GM19238 (cell line): ENCODE measurements around the gene DCDC2B.
"Not testable (repeated sequence)": the region's sequence is repeated elsewhere in the genome, so short reads cannot be mapped to it uniquely, and the experiment has no call there.

Experiments used
- DNase-seq: peaks from one replicate; pipeline ENCODE4 v3.0.0; 2011; ENCODE audit warnings: low spot score; ENCODE audit not compliant: insufficient read length

The DCDC2B gene

DNA sequence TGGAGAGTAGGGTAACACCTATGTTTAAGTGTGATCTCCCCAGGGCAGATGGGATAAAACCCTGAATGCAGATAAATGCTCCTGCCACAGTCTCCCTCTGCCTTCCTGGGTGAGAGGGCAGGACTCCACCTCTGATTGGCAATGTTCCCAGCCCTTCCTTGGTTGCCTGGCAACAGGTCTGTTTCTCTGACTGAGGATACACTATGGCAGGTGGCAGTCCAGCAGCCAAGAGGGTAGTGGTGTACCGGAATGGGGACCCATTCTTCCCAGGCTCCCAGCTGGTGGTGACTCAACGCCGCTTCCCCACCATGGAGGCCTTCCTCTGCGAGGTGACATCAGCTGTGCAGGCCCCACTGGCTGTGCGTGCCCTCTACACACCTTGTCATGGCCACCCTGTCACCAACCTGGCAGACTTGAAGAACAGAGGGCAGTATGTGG, at the start of gene DCDC2B:
Gene DCDC2B (plus strand): TSS at position 199 of the 438 bp plus-strand sequence. CDS start 5 bp downstream, at position 204.
- DNase-seq = no peak

DNA sequence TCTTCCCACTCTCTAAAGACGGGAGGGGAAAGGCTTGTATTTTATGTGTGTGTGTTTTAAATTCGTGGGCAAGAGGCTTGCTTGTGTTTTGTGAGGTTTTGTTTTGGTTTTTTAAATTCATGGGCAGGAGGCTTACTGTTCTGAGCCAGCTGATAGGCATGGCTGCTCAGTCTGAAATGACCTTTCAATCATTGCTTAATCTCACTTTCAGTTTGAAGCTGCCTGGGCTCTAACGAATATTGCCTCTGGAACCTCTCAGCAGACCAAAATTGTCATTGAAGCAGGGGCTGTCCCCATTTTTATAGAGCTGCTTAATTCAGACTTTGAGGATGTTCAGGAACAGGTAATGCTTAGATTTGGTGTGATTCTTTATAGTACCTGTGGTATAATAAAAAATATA, 49.7 kb upstream of the DCDC2B start:
- peak; percentile 30 for DNase-seq

DNA sequence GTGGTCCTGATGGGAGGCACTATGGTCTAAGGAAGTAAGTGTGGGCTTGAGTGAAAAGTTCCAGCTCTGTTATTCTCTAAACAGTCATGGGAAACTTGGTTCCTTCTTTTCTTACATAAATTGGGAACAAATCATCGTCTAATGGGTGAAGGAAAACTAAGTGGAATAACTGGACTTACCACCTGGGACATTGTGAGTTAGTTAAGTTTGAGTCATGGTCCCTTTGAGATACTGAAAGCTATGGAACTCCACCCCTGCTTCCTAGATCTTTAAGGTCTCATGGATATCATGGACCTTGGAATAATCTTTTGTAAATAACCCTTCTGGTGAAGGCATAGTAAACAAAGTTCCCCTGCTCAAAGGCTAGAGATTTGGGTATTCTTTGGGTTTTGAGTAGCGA, 45.5 kb upstream of the DCDC2B start:
- DNase-seq = no peak

DNA sequence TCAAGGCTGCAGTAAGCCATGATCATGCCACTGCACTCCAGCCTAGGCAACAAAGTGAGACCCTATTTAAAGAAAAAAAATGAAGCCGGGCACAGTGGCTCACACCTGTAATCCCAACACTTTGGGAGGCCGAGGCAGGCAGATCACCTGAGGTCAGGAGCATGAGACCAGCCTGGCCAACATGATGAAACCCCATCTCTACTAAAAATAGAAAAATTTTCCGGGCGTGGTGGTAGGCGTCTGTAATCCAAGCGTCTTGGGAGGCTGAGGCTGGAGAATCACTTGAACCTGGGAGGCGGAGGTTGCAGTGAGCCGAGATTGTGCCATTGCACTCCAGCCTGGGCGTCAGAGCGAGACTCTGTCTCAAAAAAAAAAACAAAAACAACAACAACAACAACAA, 43.3 kb upstream of the DCDC2B start:
- not testable (repeated sequence) for DNase-seq

DNA sequence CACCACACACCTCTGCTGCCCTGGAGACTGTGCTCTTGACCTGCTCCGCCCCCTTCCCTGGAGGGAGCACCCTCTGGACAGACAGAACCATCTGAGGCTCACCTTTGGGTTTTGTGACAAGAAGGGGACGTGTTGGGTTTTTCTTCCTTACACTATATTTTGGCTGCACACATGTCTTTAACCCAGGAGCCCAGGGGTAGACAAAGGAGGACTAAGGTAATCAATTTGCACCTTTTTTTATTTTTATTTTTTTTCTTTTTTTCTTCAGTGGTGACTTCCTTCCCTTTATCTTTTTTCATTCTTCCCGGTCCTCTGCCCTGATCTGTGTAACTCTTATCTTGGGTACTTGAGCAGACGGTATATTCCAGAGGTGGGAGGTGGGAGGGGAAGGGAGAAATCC, 37.9 kb upstream of the DCDC2B start:
- DNase-seq = no peak

DNA sequence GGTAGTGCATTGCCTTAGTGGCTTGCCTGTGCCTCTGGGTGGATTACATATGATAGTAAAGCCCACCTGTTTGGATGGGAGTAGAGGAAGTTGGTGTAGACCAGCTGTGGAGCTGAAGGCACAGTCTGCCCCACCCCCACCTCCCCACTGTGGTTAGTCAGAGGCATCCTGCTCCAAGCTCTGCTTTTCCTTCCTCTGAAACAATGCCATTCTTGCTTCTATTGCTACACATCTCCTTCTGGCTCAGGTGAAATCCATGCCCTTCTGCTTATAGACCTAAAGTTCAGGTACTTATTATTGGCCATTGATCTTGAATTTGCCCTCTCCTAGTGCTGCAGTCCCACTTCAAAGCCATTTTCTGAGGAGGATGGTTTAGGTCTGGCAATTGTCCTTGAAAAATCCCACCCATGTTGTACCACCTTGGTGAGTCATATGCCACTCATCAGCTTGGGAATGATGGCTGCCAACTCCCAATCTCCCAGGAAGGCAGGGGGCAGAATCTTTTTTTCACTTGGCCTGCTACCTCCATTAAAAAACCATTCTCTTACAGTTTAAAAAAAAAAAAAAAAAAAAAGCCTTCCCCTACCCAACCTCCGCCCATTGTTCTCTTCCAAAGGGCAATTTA, 36.2 kb upstream of the DCDC2B start:
- DNase-seq = no peak

DNA sequence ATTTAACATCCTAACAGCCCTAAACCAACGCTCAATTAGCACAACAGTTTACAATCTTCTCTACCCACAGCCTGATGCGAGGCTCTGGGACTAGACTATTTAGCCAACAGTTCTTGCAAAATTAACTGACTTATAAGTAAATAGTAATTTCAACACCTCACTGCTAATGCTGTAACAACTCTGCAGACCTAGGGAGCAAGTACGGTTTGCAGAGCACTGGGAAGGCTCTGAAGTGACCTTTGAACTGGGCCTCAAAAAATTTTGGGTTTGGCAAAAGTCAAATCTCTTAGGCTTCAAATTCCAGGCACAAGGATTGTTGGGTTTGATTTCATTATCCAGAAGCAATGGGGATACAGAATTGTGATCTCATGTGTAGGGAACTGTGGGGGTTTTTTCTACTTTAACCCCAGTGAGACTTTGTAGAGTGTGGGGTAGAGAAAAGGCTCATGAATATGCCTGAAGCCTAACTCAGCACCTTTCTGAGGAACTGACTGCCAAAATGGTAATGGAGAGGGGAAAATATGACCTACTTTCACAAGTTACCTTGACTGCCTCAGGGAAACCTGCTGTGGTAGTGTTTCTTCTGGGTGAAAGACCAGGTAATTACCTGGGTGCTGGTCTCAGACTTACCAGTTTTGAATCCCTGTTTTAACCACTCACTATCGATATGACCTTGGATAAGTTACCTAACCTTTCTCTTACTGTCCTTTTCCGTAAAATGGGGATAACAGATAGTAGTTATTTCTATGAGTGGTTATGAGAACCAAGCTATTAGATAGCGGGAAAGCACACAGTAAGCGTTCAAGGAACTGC, 30.3 kb upstream of the DCDC2B start:
- DNase-seq = no peak

DNA sequence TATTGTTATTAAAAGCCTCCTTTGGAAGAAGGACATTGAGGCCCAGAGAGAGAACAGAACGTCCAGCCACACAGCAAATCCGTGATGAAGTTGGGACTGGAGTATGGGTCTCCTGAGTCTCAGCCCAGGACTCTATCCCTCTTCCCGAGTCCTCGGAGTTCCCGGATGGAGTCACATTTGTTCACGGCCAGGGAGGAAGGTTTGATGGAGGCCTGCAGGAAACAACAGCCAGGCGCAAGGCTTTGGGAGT, 29.8 kb upstream of the DCDC2B start:
- peak; percentile 25 for DNase-seq

DNA sequence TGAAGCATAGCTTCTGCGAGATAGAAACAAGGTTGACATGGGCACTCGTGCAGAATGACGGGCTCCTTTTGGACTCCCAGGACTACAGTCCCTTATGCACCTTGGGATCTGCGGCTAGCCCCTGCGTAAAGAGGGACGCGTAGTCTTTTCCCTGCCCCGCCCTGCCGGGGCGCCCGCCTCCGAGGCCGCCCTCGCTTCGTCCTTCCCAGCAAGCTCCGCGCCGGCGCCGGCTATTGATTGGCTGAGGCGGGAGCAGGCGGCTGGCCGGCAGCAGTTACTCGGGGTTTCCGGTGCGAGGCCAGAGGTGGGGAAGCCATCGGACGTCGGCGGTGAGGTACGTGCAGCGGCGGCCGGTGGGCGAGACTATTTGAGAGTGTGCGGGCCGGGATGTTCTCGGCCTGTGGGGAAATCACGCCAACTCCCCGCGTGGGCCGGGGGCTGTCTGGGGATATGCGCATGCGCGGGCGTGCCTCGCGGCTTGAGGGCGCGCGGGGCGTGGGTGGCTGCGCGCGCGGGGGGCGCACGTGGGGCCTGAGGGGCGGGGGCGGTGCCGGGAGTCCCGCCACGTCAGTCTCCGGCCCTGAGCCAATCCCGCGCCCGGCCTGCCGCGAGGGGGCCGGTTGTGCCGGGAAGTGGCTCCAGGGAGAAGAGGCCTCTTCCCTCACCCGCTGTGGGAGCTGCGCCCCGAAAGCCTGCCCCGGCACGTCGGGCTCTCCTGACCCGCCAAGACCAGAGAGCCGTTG, 29.3 kb upstream of the DCDC2B start, which contains the start of gene TXLNA:
Gene TXLNA (plus strand): TSS at position 233 of the 743 bp plus-strand sequence. CDS start 671 bp downstream, outside the sequence.
- DNase-seq = peak; percentile 99

DNA sequence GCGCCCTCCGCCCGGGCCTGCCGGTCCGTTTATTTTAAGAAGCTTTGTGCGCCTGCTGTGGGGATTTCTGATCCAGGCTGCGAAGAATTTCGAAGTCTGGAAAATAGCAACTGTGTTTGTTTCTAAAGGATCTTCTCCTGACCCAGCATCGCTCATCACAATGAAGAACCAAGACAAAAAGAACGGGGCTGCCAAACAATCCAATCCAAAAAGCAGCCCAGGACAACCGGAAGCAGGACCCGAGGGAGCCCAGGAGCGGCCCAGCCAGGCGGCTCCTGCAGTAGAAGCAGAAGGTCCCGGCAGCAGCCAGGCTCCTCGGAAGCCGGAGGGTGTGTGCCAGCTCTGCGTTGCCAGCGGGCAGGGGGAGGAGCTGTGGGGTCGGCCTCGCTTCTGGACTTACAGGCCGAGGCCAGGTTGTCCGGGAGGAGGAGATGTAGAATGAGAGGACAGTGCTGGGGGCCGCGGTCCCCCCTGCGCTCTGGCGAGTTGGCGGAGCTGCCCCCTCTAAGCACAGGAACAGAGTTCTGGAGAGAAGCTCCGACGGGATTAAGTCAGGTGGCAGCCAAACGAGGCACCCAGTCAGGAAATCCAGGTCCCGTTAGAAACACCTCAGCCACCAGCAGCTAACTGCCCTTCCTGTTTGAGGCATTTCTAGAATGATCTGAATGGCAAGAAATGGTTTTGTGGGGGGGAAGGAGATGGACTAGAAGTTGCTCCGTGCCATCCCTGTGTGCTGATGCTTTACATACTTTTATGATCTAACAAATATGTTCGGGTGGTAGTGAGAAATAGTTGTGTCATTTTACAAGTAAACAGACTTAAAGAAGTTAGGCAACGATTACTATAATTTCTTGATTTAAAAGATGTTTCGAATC, 28.5 kb upstream of the DCDC2B start:
- peak; percentile 40 for DNase-seq

DNA sequence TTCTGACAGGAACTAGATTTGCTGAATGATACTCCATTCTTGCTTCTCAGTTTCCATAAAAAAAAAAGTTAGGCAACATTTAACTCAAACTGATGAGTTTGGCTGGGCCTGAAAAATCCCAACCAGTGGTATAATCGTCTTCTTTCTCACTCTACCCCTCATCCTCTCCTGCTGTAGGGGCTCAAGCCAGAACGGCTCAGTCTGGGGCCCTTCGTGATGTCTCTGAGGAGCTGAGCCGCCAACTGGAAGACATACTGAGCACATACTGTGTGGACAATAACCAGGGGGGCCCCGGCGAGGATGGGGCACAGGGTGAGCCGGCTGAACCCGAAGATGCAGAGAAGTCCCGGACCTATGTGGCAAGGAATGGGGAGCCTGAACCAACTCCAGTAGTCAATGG, 27.8 kb upstream of the DCDC2B start:
- no peak for DNase-seq

DNA sequence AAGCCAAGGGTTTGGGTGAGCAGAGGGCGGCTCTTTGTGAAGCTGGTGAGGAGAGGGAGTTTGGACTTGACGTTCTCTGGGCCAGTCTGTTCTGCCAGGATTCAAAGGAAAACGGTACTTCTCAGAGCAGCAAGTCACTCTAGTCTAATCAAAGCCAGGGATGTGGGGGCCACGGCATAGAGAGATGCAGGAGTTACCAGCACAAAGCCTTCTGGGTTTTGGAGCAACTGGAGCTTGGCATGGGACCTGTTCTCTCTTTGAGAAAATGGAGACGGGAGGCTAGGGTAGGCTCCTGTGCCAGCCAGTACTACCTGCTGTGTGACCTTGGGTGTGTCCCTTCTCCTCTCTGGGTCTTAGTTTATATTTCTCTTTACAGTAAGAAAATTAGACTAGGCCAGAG, 27.3 kb upstream of the DCDC2B start:
- DNase-seq = no peak

DNA sequence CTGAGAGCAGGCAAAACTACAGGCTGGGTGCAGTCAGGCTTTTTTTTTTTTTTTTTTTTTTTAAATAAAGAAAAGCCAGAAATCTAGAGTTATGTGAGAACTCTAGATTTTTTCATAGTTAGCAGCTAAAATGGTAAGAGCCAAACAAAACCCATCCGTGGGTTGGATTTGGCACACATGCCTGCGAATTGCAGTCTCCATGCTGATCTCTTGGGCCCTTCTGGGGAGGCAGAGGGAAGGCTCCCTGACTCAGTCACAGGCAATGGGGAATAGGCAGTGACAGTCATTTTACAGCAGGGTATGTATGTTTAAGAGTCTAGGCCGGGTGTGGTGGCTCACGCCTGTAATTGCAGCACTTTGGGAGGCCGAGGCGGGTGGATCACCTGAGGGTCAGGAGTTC, 26.8 kb upstream of the DCDC2B start:
- no peak for DNase-seq

DNA sequence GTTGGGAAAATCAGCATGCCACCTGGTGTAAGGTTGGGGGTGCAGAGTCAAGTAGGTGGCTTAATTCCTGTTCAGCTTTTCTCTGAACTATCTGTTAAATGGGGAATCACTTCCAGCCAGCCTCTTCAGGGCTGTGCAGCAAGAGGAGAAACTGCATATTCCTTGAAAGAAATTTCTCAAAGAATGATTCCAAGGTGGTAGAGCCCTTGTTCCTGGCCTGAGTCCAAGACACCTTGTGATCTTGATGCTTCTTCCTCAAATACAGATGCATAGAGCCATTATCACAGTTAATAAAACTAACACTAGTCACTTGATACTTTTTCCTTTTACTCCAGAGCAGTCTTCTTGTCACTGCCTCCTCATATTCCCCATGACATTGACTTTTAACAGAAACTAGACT, 24.2 kb upstream of the DCDC2B start:
- no peak for DNase-seq

DNA sequence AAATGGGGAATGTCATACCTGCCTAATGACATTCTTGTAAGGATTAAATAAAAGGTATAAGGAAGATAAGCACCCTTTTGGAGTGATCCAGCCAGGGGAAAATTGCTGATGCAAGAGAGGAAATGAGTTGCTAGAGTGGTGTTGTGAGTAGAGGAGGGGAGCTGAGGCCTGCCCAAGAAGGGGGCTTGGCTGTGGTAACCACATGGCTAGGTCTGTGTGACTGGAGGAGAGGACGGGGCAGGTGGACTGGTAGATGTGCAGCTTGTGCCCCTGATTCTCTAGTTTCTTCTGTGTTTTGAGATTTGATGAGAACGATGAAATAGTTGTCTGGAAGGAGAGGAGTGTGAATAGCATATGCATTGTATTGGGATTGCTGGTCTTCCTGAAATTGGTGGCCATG, 22.8 kb upstream of the DCDC2B start:
- DNase-seq = no peak

DNA sequence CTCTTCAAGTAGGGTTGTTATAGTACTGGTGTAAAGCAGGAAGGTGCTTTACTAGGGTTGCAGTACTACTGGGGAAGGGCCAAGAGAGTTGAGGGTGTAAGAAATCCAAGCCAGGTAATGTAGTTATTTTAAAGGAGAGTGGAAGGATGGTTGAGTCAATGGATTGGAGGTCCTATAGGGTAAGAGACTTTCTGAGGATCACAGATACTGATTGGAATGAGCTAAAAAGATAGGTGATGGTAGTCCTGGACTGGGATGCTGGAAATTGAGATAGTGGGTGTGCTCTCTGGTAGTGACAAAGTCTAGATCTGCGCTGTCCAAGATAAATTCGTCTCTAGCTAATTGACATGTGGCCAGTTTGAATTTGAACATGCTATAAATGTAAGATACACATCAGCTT, 22.4 kb upstream of the DCDC2B start:
- DNase-seq = no peak

DNA sequence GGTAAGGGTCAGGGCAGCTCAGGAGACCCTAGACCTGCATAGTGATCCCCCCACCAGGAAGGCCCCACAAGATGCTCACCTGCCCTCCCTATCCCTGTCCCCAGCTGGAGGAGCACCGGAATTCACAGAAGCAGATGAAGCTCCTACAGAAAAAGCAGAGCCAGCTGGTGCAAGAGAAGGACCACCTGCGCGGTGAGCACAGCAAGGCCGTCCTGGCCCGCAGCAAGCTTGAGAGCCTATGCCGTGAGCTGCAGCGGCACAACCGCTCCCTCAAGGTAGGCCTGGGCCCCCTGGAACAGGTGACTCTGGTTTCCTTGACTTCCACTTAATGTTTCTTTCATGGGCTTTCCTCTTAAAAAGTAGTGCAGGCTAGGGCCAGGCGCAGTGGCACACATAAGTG, 21.0 kb upstream of the DCDC2B start:
- no peak for DNase-seq

DNA sequence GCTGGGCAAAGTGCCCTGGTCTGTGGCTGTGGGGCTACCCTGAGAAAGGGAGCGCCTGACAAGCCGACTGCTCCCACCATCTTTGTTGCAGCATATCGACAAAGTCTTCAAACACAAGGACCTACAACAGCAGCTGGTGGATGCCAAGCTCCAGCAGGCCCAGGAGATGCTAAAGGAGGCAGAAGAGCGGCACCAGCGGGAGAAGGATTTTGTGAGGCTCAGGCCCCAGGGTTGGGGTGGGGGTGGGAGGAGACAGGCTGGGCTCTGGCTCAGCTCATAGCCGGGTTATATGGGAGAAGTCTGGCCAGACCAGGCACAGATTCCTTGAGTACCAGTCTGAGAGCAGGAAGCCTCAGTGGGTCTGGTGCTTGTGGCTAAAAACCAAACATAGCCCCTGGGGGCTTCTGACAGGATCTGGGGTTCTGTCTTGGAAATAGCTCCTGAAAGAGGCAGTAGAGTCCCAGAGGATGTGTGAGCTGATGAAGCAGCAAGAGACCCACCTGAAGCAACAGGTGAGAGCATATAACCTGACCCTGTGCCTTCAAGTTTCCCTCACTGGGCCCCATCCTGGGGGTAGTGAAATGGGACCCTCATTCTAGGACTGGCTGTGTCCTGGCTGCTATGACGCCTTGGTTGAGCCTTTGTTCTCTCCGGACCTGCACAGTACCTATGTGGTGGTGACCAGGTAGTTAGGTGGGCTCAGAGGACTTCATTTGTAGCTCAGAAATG, 16.5 kb upstream of the DCDC2B start:
- no peak for DNase-seq

DNA sequence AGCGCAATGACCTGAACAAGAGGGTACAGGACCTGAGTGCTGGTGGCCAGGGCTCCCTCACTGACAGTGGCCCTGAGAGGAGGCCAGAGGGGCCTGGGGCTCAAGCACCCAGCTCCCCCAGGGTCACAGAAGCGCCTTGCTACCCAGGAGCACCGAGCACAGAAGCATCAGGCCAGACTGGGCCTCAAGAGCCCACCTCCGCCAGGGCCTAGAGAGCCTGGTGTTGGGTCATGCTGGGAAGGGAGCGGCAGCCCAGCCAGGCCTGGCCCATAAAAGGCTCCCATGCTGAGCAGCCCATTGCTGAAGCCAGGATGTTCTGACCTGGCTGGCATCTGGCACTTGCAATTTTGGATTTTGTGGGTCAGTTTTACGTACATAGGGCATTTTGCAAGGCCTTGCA, 13.9 kb upstream of the DCDC2B start:
- no peak for DNase-seq

DNA sequence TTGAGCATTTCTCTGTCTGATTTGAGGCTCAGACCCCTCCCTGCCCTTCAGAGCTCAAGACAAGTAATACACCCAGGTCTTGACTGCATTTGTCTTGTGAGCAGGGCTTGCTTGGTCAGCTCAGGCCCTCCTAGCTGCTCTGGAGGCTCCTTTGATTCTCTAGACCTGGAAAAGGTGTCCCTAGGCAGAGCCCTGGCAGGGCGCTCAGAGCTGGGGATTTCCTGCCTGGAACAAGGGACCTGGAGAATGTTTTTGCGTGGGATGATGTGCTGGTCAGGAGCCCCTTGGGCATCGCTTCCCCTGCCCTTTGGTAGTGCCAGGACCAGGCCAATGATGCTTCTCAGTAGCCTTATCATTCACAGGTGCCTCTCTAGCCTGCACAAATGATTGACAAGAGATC, 13.4 kb upstream of the DCDC2B start:
- DNase-seq = no peak
